Adrenal gland (tissue), 12 donors: ENCODE data around the gene BTBD6. TPM values are rescaled to one million over a fixed set of nuclear protein-coding genes. Genes with fewer than 3 reads are reported as not detected.

ENCODE experiments used
- DNase-seq, 7 donors: peaks; one replicate each; pipeline ENCODE4 v3.0.0-alpha.2; 2019 to 2020
- H3K27ac ChIP-seq, 5 donors: fragments of 200-600 bp; sonication (generic) in 4 of 5; 1 replicate in 3 of 5; 2 replicates in 2 of 5; pipeline versions ENCODE4 v1.5.1 to v1.8.0; 2016 to 2020; ENCODE audit warnings: mild to moderate bottlenecking in 1 of 5
- H3K27me3 ChIP-seq: fragments of 200-600 bp; 2 replicates; pipeline ENCODE4 v1.8.0; 2021
- H3K36me3 ChIP-seq, 2 donors: fragments of 200-600 bp; replicated peaks in 1 of 2; 1 replicate in 1 of 2; 2 replicates in 1 of 2; pipeline versions ENCODE4 v1.5.1 to v1.8.0; 2018 to 2022
- H3K4me1 ChIP-seq, 2 donors: fragments of 200-600 bp; replicated peaks in 1 of 2; 1 replicate in 1 of 2; 2 replicates in 1 of 2; pipeline versions ENCODE4 v1.5.1 to v1.8.0; 2018 to 2021
- H3K4me3 ChIP-seq, 4 donors: fragments of 200-600 bp; sonication (generic) in 3 of 4; one replicate each; pipeline ENCODE4 v1.5.1; 2016 to 2018
- H3K9me3 ChIP-seq, 3 donors: fragments of 200-600 bp; sonication (generic) in 1 of 3; replicated peaks in 1 of 3; 1 replicate in 2 of 3; 2 replicates in 1 of 3; pipeline versions ENCODE4 v1.5.1 to v1.8.0; 2016 to 2021
- CTCF ChIP-seq, 6 experiments: fragments of 450-650 bp in 4 of 6; fragments of 200-600 bp in 2 of 6; sonication (generic) in 1 of 6; IDR thresholded peaks; 1 replicate in 5 of 6; 2 replicates in 1 of 6; pipeline versions ENCODE4 v1.5.1 to v1.8.0; 2016 to 2021; ENCODE audit warnings: antibody characterized with exemption in 6 of 6, mild to moderate bottlenecking in 2 of 6, moderate library complexity in 1 of 6
- POLR2A ChIP-seq, 2 donors: fragments of 450-650 bp; IDR thresholded peaks; one replicate each; pipeline ENCODE4 v1.6.1; 2017; ENCODE audit warnings: antibody characterized with exemption in 2 of 2, mild to moderate bottlenecking in 2 of 2, moderate library complexity in 1 of 2
- WGBS, 4 donors: extraction: QIAGEN DNeasy Blood & Tissue Kit in 2 of 4; methylation state at CpG; one replicate each; pipeline versions ENCODE4 v1.1.5 to v1.1.7; 2013 to 2017; 5-methylcytosine and 5-hydroxymethylcytosine counted together
- intact Hi-C, 2 donors: fragments of 100-400 bp; cut with DNase I; formaldehyde crosslinking; loops; one replicate each; pipeline versions ENCODE4 v1.14.1 to v1.15.0; 2022 to 2023
- polyA plus RNA-seq, 3 donors: library from polyadenylated mRNA; stranded (reverse); fragments of 200-250 nt in 2 of 3; fragments of 350-450 nt in 1 of 3; fragmentation: Illumina TruSeq in 1 of 3; extraction: RNeasy Lipid Tissue Mini Kit (QIAGEN cat#74804) in 1 of 3; gene quantifications; one replicate each; pipeline ENCODE4 v1.2.3, GENCODE V29; 2013 to 2014
- total RNA-seq, 9 donors: library from RNA; depleted of rRNA in 4 of 9; stranded (reverse); fragments of >200 nt in 4 of 9; fragments of 120-200 nt in 1 of 9; fragmentation: NEBNext Ultra II Directional in 1 of 9; extraction: Animal tissue kit (Norgen Biotek cat#: 25700) in 1 of 9; gene quantifications; one replicate each; pipeline versions ENCODE4 v1.1.0 to v1.2.4, GENCODE V29; 2013 to 2023
- donor health status: healthy with polysubstance abuse.
- donor health status: Bipolar disorder and iron deficiency.
- donor health status: DM: yes; HTN: yes; CAD: no.
- donor health status: DM: no; HTN: no; CAD: no.
- donor health status: DM: no; HTN: no; CAD: no.
- donor health status: DM: yes; HTN: yes; CAD: no.

BTBD6 gene
- total and polyA plus RNA-seq, 12 donors: 14.3 to 78.5 (median 33.6) TPM

- Histone ChIP-seq H3K4me1 (peaks cover 0 to 3% of the 10 kb centered on the region in 2 donors), H3K27ac (no peak overlapping the region), H3K27me3 (no peaks in the 10 kb centered on the region), H3K36me3 (peaks cover 0 to 39% of the 10 kb centered on the region in 2 donors), H3K4me3 (no peak overlapping the region), H3K9me3 (no peaks in the 10 kb centered on the region)
- no peak for TF ChIP-seq CTCF (IDR thresholded peaks at IDR 0.05)
- no peak for TF ChIP-seq POLR2A (IDR thresholded peaks at IDR 0.05)
- DNase-seq: no peak
- WGBS, 4 donors: 74 to 98% (median 91%) methylated on average over 2 to 3 of the region's 3 CpGs
- intact Hi-C loops: no loop called here
These were observed 32.7 kb upstream of the BTBD6 start for GRCh38 chr14:105215602-105216001.

- Histone ChIP-seq H3K4me3 (no peak overlapping the region), H3K27me3 (no peaks in the 10 kb centered on the region), H3K4me1 (peaks cover 0 to 11% of the 10 kb centered on the region in 2 donors), H3K36me3 (peaks cover 0 to 45% of the 10 kb centered on the region in 2 donors), H3K9me3 (no peaks in the 10 kb centered on the region), H3K27ac (no peak overlapping the region)
- no peak for DNase-seq
- TF ChIP-seq POLR2A (IDR thresholded peaks at IDR 0.05): no peak
- TF ChIP-seq CTCF (IDR thresholded peaks at IDR 0.05): no peak
- WGBS, 4 donors: 89 to 95% (median 92%) methylated on average over 13 to 30 of the region's 30 CpGs
- intact Hi-C loops: no loop called here
These were observed 31.7 kb upstream of the BTBD6 start for GRCh38 chr14:105216490-105217247.

DNA sequence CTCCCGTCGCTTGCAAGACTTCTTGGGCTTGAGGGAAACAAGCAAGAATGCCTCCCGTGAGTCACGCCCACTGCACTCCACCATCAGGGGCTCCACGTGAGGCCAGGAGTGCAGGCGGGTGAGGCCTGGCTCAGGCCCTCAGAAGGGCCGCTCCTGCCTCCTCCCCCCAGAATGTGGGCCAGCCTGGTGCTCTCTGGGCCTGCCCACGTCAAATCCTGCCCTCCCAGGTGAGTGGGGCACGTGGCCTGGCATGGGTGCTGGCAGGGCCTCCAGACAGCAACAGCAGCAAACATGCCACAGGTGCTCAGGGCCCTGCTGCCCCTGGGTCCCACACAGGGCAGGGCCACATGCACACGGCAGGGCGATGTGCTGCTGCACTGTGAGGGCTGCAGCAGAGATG is 30.6 kb upstream of the BTBD6 start:
- intact Hi-C loops: no loop called here
- Histone ChIP-seq H3K4me1 (peaks cover 0 to 11% of the 10 kb centered on the region in 2 donors), H3K4me3 (no peak overlapping the region), H3K9me3 (no peaks in the 10 kb centered on the region), H3K27ac (no peak overlapping the region), H3K36me3 (peaks cover 0 to 48% of the 10 kb centered on the region in 2 donors), H3K27me3 (no peaks in the 10 kb centered on the region)
- WGBS, 4 donors: 80 to 97% (median 96%) methylated on average over 6 to 11 of the region's 11 CpGs; no CpG with 5 or more reads in 1 of the 4 donors
- DNase-seq: no peak
- no peak for TF ChIP-seq POLR2A (IDR thresholded peaks at IDR 0.05)
- no peak for TF ChIP-seq CTCF (IDR thresholded peaks at IDR 0.05)

GRCh38 chr14:105218611-105219010 is 29.7 kb upstream of the BTBD6 start:
- Histone ChIP-seq H3K27ac (no peak overlapping the region), H3K36me3 (peaks cover 0 to 48% of the 10 kb centered on the region in 2 donors), H3K9me3 (no peaks in the 10 kb centered on the region), H3K4me1 (peaks cover 0 to 11% of the 10 kb centered on the region in 2 donors), H3K4me3 (no peak overlapping the region), H3K27me3 (no peaks in the 10 kb centered on the region)
- DNase-seq: no peak
- intact Hi-C loops: no loop called here
- TF ChIP-seq CTCF (IDR thresholded peaks at IDR 0.05): no peak
- TF ChIP-seq POLR2A (IDR thresholded peaks at IDR 0.05): no peak
- WGBS, 4 donors: 92 to 95% (median 94%) methylated on average over 3 to 19 of the region's 19 CpGs
